Mesothelial cell of epicardium (in vitro differentiated cells): ENCODE data around the gene LRRC9. TPM values are rescaled to one million over a fixed set of nuclear protein-coding genes. Genes with fewer than 3 reads are reported as not detected.

Experiments used
- DNase-seq, 2 experiments: peaks; one replicate each; pipeline ENCODE4 v3.0.0; 2021; ENCODE audit warnings: low spot score in 2 of 2; ENCODE audit not compliant: unreplicated experiment in 2 of 2
- H3K27ac Mint-ChIP-seq: 2 replicates; pipeline ENCODE4 v1.8.0; 2021; ENCODE audit warnings: mixed read lengths
- H3K27me3 Mint-ChIP-seq: 2 replicates; pipeline ENCODE4 v1.8.0; 2021; ENCODE audit warnings: low read depth, mixed read lengths
- H3K36me3 Mint-ChIP-seq: 2 replicates; pipeline ENCODE4 v1.8.0; 2021; ENCODE audit warnings: mixed read lengths
- H3K4me1 Mint-ChIP-seq: 2 replicates; pipeline ENCODE4 v1.8.0; 2021; ENCODE audit warnings: mixed read lengths
- H3K4me3 Mint-ChIP-seq: 2 replicates; pipeline ENCODE4 v1.8.0; 2021; ENCODE audit warnings: mild to moderate bottlenecking, moderate library complexity, mixed read lengths
- H3K9me3 Mint-ChIP-seq: 2 replicates; pipeline ENCODE4 v1.8.0; 2021; ENCODE audit warnings: mixed read lengths
- CTCF ChIP-seq: fragments of 200-600 bp; sonication (generic); IDR thresholded peaks from one replicate; pipeline ENCODE4 v1.5.0; 2021; ENCODE audit warnings: antibody characterized with exemption; ENCODE audit not compliant: unreplicated experiment
- total RNA-seq: library from RNA; stranded (reverse); gene quantifications from 3 replicates; pipeline ENCODE4 v1.2.1, GENCODE V29; 2021

LRRC9 gene
- total RNA-seq, 1 donor from 2014 or later: 0.45 TPM

GRCh38 chr14:59961518-59962062 is 41.6 kb downstream of the LRRC9 start:
- Mint-ChIP-seq H3K36me3 (no peaks in the 10 kb centered on the region), H3K9me3 (peaks cover 8% of the 10 kb centered on the region), H3K4me3 (no peak overlapping the region), H3K27ac (no peak overlapping the region), H3K4me1 (peaks cover 8% of the 10 kb centered on the region), H3K27me3 (no peaks in the 10 kb centered on the region)
- no peak for TF ChIP-seq CTCF
- no peak for DNase-seq

- Mint-ChIP-seq H3K36me3 (no peaks in the 10 kb centered on the region), H3K27ac (no peak overlapping the region), H3K4me3 (peak overlapping the region; percentile 78), H3K9me3 (no peaks in the 10 kb centered on the region), H3K27me3 (peaks cover 10% of the 10 kb centered on the region), H3K4me1 (peaks cover 8% of the 10 kb centered on the region)
- DNase-seq: no peak
- no peak for TF ChIP-seq CTCF
These were observed 44.5 kb downstream of the LRRC9 start for GRCh38 chr14:59964251-59965007.

- H3K9me3 Mint-ChIP-seq: no peaks in the 10 kb centered on the region
- H3K27me3 Mint-ChIP-seq: peaks cover 16% of the 10 kb centered on the region
- DNase-seq: no peak
- no peaks in the 10 kb centered on the region for H3K36me3 Mint-ChIP-seq
- H3K4me1 Mint-ChIP-seq: peaks cover 8% of the 10 kb centered on the region
- H3K4me3 Mint-ChIP-seq: no peak overlapping the region
- H3K27ac Mint-ChIP-seq: no peak overlapping the region
- no peak for TF ChIP-seq CTCF
These were observed 49.4 kb downstream of the LRRC9 start for GRCh38 chr14:59969319-59969718.

GRCh38 chr14:59981564-59981963 is 61.6 kb downstream of the LRRC9 start:
- Mint-ChIP-seq H3K4me3 (no peak overlapping the region), H3K36me3 (no peaks in the 10 kb centered on the region), H3K27ac (no peak overlapping the region), H3K27me3 (no peaks in the 10 kb centered on the region), H3K9me3 (no peaks in the 10 kb centered on the region), H3K4me1 (no peaks in the 10 kb centered on the region)
- no peak for DNase-seq
- TF ChIP-seq CTCF: no peak

- Mint-ChIP-seq H3K27me3 (no peaks in the 10 kb centered on the region), H3K9me3 (peaks cover 5% of the 10 kb centered on the region), H3K27ac (no peak overlapping the region), H3K36me3 (no peaks in the 10 kb centered on the region), H3K4me1 (no peaks in the 10 kb centered on the region), H3K4me3 (no peak overlapping the region)
- no peak for TF ChIP-seq CTCF
- DNase-seq: no peak
These were observed 63.1 kb downstream of the LRRC9 start for GRCh38 chr14:59983048-59983447.
